SK-N-SH treated with all-trans-retinoic acid at 6 μM for 48 hours (cell line): ENCODE data around the gene TTC39B.

ENCODE experiments used
- ATAC-seq: fragments of 200-7000 bp; cut with Tn5 transposase; 3 replicates; pipeline ENCODE4 v1.9.1; 2020; ENCODE audit warnings: mild to moderate bottlenecking, moderate library complexity
- ARNTL ChIP-seq: fragments of 450-650 bp; formaldehyde crosslinking; IDR thresholded peaks from 2 replicates; pipeline ENCODE4 v1.5.0; 2020; ENCODE audit warnings: low read depth, mild to moderate bottlenecking, moderate library complexity, borderline replicate concordance
- BACH2 ChIP-seq: fragments of 250-450 bp; sonication (Bioruptor Pico); IDR thresholded peaks from 2 replicates; pipeline ENCODE4 v1.9.0; 2021; ENCODE audit warnings: mild to moderate bottlenecking, borderline replicate concordance
- CSDC2 ChIP-seq: fragments of 250-450 bp; sonication (Bioruptor Pico); IDR thresholded peaks from 2 replicates; pipeline ENCODE4 v1.5.0; 2020; ENCODE audit warnings: mild to moderate bottlenecking, moderate library complexity
- ESRRG ChIP-seq: fragments of 250-450 bp; sonication (Bioruptor Pico); IDR thresholded peaks from 2 replicates; pipeline ENCODE4 v1.6.1; 2021; ENCODE audit warnings: mild to moderate bottlenecking
- GLIS3 ChIP-seq: fragments of 250-450 bp; sonication (Bioruptor Pico); IDR thresholded peaks from 2 replicates; pipeline ENCODE4 v1.5.0; 2020; ENCODE audit warnings: mild to moderate bottlenecking, moderate library complexity
- ISL1 ChIP-seq: fragments of 250-450 bp; sonication (Bioruptor Pico); IDR thresholded peaks from 2 replicates; pipeline ENCODE4 v2.1.2; 2022; ENCODE audit warnings: mild to moderate bottlenecking, moderate library complexity
- OSR1 ChIP-seq: fragments of 250-450 bp; sonication (Bioruptor Pico); IDR thresholded peaks from 2 replicates; pipeline ENCODE4 v1.8.0; 2022; ENCODE audit warnings: moderate library complexity, mild to moderate bottlenecking, inconsistent platforms
- PATZ1 ChIP-seq: fragments of 250-450 bp; sonication (Bioruptor Pico); IDR thresholded peaks from 2 replicates; pipeline ENCODE4 v1.8.0; 2020; ENCODE audit warnings: mild to moderate bottlenecking, moderate library complexity, borderline replicate concordance
- PPARA ChIP-seq: fragments of 250-450 bp; sonication (Bioruptor Pico); IDR thresholded peaks from 2 replicates; pipeline ENCODE4 v1.5.0; 2020; ENCODE audit warnings: mild to moderate bottlenecking, borderline replicate concordance
- RARB ChIP-seq: fragments of 250-450 bp; sonication (Bioruptor Pico); IDR thresholded peaks from 2 replicates; pipeline ENCODE4 v1.8.0; 2021; ENCODE audit warnings: mild to moderate bottlenecking, moderate library complexity
- SNAI2 ChIP-seq: fragments of 250-450 bp; sonication (Bioruptor Pico); IDR thresholded peaks from 2 replicates; pipeline ENCODE4 v1.5.0; 2020; ENCODE audit warnings: mild to moderate bottlenecking, moderate library complexity
- TCF4 ChIP-seq: fragments of 250-450 bp; sonication (Bioruptor Pico); IDR thresholded peaks from 2 replicates; pipeline ENCODE4 v1.8.0; 2021; ENCODE audit warnings: mild to moderate bottlenecking, moderate library complexity, borderline replicate concordance
- TOX ChIP-seq: fragments of 250-450 bp; sonication (Bioruptor Pico); IDR thresholded peaks from 2 replicates; pipeline ENCODE4 v1.8.0; 2021; ENCODE audit warnings: mild to moderate bottlenecking, moderate library complexity, borderline replicate concordance
- TSHZ2 ChIP-seq: fragments of 250-450 bp; sonication (Bioruptor Pico); IDR thresholded peaks from 2 replicates; pipeline ENCODE4 v1.5.0; 2020; ENCODE audit warnings: mild to moderate bottlenecking, moderate library complexity
- ZC3H10 ChIP-seq: fragments of 250-450 bp; sonication (Bioruptor Pico); IDR thresholded peaks from 2 replicates; pipeline ENCODE4 v1.5.1; 2021; ENCODE audit warnings: mild to moderate bottlenecking, moderate library complexity
- ZFP3 ChIP-seq: fragments of 250-450 bp; sonication (Bioruptor Pico); IDR thresholded peaks from 2 replicates; pipeline ENCODE4 v1.5.0; 2020; ENCODE audit warnings: mild to moderate bottlenecking, moderate library complexity
- ZFP30 ChIP-seq: fragments of 450-650 bp; formaldehyde crosslinking; IDR thresholded peaks from 2 replicates; pipeline ENCODE4 v1.5.0; 2022; ENCODE audit warnings: mild to moderate bottlenecking, moderate library complexity
- ZNF565 ChIP-seq: fragments of 450-650 bp; formaldehyde crosslinking; conservative IDR thresholded peaks from 2 replicates; pipeline ENCODE4 v1.5.0; 2020; ENCODE audit warnings: low read depth, mild to moderate bottlenecking, moderate library complexity
- ZNF70 ChIP-seq: fragments of 450-650 bp; formaldehyde crosslinking; IDR thresholded peaks from 2 replicates; pipeline ENCODE4 v1.5.0; 2020; ENCODE audit warnings: mild to moderate bottlenecking, moderate library complexity
- ZNF8 ChIP-seq: fragments of 450-650 bp; formaldehyde crosslinking; IDR thresholded peaks from 2 replicates; pipeline ENCODE4 v1.5.0; 2020; ENCODE audit warnings: mild to moderate bottlenecking, moderate library complexity
- TF ChIP-seq, protein P1 (sequence below): fragments of 250-450 bp; sonication (Bioruptor Pico); IDR thresholded peaks from 2 replicates; pipeline ENCODE4 v1.5.1; 2020; ENCODE audit warnings: low read depth, mild to moderate bottlenecking, moderate library complexity
- TF ChIP-seq, protein P2 (sequence below): fragments of 250-450 bp; sonication (Bioruptor Pico); IDR thresholded peaks from 2 replicates; pipeline ENCODE4 v1.5.1; 2021; ENCODE audit warnings: mild to moderate bottlenecking, moderate library complexity

TTC39B gene

GRCh38 chr9:15161753-15162152, 145.3 kb downstream of the TTC39B start:
- ATAC-seq, result no peak

GRCh38 chr9:15160673-15161072, 146.3 kb downstream of the TTC39B start:
- ATAC-seq, result no peak
- no peak for TF ChIP-seq RARB (CRISPR knock-in tag)
- TF ChIP-seq, protein P1, sequence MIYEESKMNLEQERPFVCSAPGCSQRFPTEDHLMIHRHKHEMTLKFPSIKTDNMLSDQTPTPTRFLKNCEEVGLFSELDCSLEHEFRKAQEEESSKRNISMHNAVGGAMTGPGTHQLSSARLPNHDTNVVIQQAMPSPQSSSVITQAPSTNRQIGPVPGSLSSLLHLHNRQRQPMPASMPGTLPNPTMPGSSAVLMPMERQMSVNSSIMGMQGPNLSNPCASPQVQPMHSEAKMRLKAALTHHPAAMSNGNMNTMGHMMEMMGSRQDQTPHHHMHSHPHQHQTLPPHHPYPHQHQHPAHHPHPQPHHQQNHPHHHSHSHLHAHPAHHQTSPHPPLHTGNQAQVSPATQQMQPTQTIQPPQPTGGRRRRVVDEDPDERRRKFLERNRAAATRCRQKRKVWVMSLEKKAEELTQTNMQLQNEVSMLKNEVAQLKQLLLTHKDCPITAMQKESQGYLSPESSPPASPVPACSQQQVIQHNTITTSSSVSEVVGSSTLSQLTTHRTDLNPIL, result no peak
- TF ChIP-seq ISL1 (CRISPR knock-in tag), result no peak
- no peak for TF ChIP-seq ZNF8 (CRISPR knock-in tag)
- no peak for TF ChIP-seq ESRRG (CRISPR knock-in tag)
- TF ChIP-seq, protein P2, sequence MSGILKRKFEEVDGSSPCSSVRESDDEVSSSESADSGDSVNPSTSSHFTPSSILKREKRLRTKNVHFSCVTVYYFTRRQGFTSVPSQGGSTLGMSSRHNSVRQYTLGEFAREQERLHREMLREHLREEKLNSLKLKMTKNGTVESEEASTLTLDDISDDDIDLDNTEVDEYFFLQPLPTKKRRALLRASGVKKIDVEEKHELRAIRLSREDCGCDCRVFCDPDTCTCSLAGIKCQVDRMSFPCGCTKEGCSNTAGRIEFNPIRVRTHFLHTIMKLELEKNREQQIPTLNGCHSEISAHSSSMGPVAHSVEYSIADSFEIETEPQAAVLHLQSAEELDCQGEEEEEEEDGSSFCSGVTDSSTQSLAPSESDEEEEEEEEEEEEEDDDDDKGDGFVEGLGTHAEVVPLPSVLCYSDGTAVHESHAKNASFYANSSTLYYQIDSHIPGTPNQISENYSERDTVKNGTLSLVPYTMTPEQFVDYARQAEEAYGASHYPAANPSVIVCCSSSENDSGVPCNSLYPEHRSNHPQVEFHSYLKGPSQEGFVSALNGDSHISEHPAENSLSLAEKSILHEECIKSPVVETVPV, result no peak
- no peak for TF ChIP-seq TCF4 (CRISPR knock-in tag)
- no peak for TF ChIP-seq ZFP30 (CRISPR knock-in tag)
- no peak for TF ChIP-seq BACH2 (CRISPR knock-in tag)
- no peak for TF ChIP-seq TSHZ2 (CRISPR knock-in tag)
- TF ChIP-seq PATZ1 (CRISPR knock-in tag), result no peak
- TF ChIP-seq ARNTL (CRISPR knock-in tag), result no peak
- TF ChIP-seq ZNF565, result no peak
- no peak for TF ChIP-seq CSDC2
- TF ChIP-seq PPARA (CRISPR knock-in tag), result no peak
- no peak for TF ChIP-seq OSR1 (CRISPR knock-in tag)
- TF ChIP-seq, all 23 proteins: peak for 0

More at GRCh38 chr9:15161753-15162152, 145.3 kb downstream of the TTC39B start:
- TF ChIP-seq OSR1 (CRISPR knock-in tag), result no peak
- no peak for TF ChIP-seq BACH2 (CRISPR knock-in tag)
- TF ChIP-seq, protein P1, result no peak
- no peak for TF ChIP-seq TOX (CRISPR knock-in tag)
- no peak for TF ChIP-seq TCF4 (CRISPR knock-in tag)
- no peak for TF ChIP-seq ZFP30 (CRISPR knock-in tag)
- no peak for TF ChIP-seq SNAI2
- TF ChIP-seq ISL1 (CRISPR knock-in tag), result no peak
- TF ChIP-seq CSDC2, result no peak
- no peak for TF ChIP-seq ZNF8 (CRISPR knock-in tag)
- TF ChIP-seq ZFP3 (CRISPR knock-in tag), result no peak
- no peak for TF ChIP-seq RARB (CRISPR knock-in tag)
- no peak for TF ChIP-seq ZNF565
- TF ChIP-seq ARNTL (CRISPR knock-in tag), result no peak
- TF ChIP-seq ZNF70 (CRISPR knock-in tag), result no peak
- no peak for TF ChIP-seq PPARA (CRISPR knock-in tag)
- TF ChIP-seq, all 23 proteins: peak for 0

GRCh38 chr9:15158064-15158463, 149.0 kb downstream of the TTC39B start:
- TF ChIP-seq ZNF8 (CRISPR knock-in tag), result no peak
- no peak for TF ChIP-seq RARB (CRISPR knock-in tag)
- no peak for TF ChIP-seq TOX (CRISPR knock-in tag)
- TF ChIP-seq ZFP3 (CRISPR knock-in tag), result no peak
- TF ChIP-seq BACH2 (CRISPR knock-in tag), result no peak
- no peak for TF ChIP-seq PPARA (CRISPR knock-in tag)
- TF ChIP-seq GLIS3 (CRISPR knock-in tag), result no peak
- TF ChIP-seq OSR1 (CRISPR knock-in tag), result no peak
- TF ChIP-seq, protein P1, result no peak
- TF ChIP-seq TCF4 (CRISPR knock-in tag), result no peak
- no peak for TF ChIP-seq ZC3H10 (CRISPR knock-in tag)
- TF ChIP-seq ISL1 (CRISPR knock-in tag), result no peak
- no peak for TF ChIP-seq ARNTL (CRISPR knock-in tag)
- no peak for TF ChIP-seq ZNF70 (CRISPR knock-in tag)
- ATAC-seq, result no peak
